Type B pancreatic cell (in vitro differentiated cells): Measurements from ENCODE around the gene MSN. TPM values are rescaled to one million over a fixed set of nuclear protein-coding genes. Genes with fewer than 3 reads are reported as not detected.
"Not testable (repeated sequence)": the region's sequence is repeated elsewhere in the genome, so short reads cannot be mapped to it uniquely, and the experiment has no call there.

Source experiments
- DNase-seq: peaks from one replicate; pipeline ENCODE4 v3.0.0; 2021; ENCODE audit warnings: mixed read lengths; ENCODE audit not compliant: unreplicated experiment; ENCODE audit errors: extremely low spot score
- H3K27ac Mint-ChIP-seq: 2 replicates; pipeline ENCODE4 v1.8.0; 2021; ENCODE audit warnings: mild to moderate bottlenecking, mixed read lengths
- H3K27me3 Mint-ChIP-seq: 2 replicates; pipeline ENCODE4 v1.8.0; 2021; ENCODE audit warnings: mixed read lengths
- H3K36me3 Mint-ChIP-seq: 2 replicates; pipeline ENCODE4 v1.8.0; 2021; ENCODE audit warnings: mixed read lengths
- H3K4me1 Mint-ChIP-seq: one replicate; pipeline ENCODE4 v1.8.0; 2021; ENCODE audit warnings: mixed read lengths; ENCODE audit not compliant: unreplicated experiment
- H3K4me3 Mint-ChIP-seq: 2 replicates; pipeline ENCODE4 v1.8.0; 2021; ENCODE audit warnings: mild to moderate bottlenecking, mixed read lengths
- H3K9me3 Mint-ChIP-seq: 2 replicates; pipeline ENCODE4 v1.8.0; 2021; ENCODE audit warnings: mixed read lengths
- total RNA-seq: library from RNA; stranded (reverse); gene quantifications from 2 replicates; pipeline ENCODE4 v1.2.1, GENCODE V29; 2021; ENCODE audit warnings: low replicate concordance
- TF ChIP-seq, protein P1 (sequence below): fragments of 200-600 bp; sonication (generic); conservative IDR thresholded peaks from 2 replicates; pipeline ENCODE4 v1.5.0; 2021; ENCODE audit warnings: antibody characterized with exemption, mild to moderate bottlenecking

Gene MSN
- total RNA-seq, 1 donor from 2014 or later, result 80.7 TPM

DNA sequence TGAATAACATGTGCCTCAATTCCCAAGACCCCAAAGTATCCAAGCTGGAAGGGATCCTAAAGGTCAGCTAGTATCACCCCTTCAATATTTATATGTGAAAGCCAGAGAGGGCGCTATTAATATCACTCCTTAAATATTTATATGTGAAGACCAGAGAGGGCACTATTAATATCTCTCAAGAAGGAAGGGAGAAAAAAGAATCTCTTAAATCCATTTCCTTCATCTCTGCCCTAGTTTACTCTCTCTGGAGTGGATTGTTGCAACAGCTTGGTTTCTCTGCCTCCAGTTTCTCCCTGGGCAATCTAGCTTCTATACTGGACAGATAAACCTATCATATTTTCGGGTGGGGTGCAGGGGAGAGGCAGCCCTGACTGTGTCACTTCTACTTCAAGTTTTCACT, 31.6 kb upstream of the MSN start:
- Mint-ChIP-seq H3K27me3 (no peaks in the 10 kb centered on the region), H3K27ac (peak overlapping the region; percentile 6), H3K4me3 (no peak overlapping the region), H3K4me1 (no peaks in the 10 kb centered on the region), H3K9me3 (peaks cover 5% of the 10 kb centered on the region), H3K36me3 (no peaks in the 10 kb centered on the region)
- DNase-seq, result no peak
- TF ChIP-seq, protein P1, sequence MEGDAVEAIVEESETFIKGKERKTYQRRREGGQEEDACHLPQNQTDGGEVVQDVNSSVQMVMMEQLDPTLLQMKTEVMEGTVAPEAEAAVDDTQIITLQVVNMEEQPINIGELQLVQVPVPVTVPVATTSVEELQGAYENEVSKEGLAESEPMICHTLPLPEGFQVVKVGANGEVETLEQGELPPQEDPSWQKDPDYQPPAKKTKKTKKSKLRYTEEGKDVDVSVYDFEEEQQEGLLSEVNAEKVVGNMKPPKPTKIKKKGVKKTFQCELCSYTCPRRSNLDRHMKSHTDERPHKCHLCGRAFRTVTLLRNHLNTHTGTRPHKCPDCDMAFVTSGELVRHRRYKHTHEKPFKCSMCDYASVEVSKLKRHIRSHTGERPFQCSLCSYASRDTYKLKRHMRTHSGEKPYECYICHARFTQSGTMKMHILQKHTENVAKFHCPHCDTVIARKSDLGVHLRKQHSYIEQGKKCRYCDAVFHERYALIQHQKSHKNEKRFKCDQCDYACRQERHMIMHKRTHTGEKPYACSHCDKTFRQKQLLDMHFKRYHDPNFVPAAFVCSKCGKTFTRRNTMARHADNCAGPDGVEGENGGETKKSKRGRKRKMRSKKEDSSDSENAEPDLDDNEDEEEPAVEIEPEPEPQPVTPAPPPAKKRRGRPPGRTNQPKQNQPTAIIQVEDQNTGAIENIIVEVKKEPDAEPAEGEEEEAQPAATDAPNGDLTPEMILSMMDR, result no peak

DNA sequence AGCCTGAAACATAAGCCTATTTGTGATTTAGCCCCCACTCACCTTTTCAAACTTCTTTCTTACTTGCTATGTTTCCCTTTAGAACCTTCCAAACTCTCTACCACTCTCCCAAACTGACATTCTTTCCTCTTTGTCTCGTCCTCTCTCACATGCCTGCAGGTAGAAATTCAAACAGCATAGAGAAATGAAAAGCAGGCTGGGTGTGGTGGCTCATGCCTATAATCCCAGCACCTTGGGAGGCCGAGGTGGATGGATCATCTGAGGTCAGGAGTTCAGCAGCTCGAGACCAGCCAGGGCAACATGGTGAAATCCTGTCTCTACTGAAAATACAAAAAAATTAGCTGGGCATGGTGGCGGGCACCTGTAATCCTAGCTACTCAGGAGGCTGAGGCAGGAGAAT, 31.2 kb upstream of the MSN start:
- not testable (repeated sequence) for H3K4me1 Mint-ChIP-seq, DNase-seq, H3K36me3 Mint-ChIP-seq, H3K27me3 Mint-ChIP-seq, H3K4me3 Mint-ChIP-seq, H3K9me3 Mint-ChIP-seq
- peak overlapping the region; percentile 6 for H3K27ac Mint-ChIP-seq

DNA sequence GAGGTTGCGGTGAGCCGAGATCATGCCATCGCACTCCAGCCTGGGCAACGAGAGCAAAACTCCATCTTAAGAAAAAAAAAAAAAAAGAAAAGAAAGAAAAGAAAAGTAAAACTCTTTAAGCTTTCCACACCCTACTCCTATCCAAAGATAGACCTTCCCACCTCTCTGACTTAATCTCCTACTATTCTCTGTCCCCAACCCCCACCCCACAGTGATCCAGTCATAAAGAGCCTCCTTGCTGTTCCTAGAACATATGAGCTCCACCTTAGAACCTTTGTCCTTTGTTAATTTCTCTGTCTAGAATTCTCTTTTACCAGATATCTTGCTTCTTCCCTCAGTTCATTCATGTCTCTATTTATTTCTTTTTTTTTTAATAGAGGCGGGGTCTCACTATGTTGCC, 30.1 kb upstream of the MSN start:
- no peak overlapping the region for H3K4me3 Mint-ChIP-seq
- TF ChIP-seq, protein P1, result no peak
- peaks cover 5% of the 10 kb centered on the region for H3K9me3 Mint-ChIP-seq
- no peak for DNase-seq
- no peaks in the 10 kb centered on the region for H3K36me3 Mint-ChIP-seq
- H3K27ac Mint-ChIP-seq, result no peak overlapping the region
- no peaks in the 10 kb centered on the region for H3K27me3 Mint-ChIP-seq
- no peaks in the 10 kb centered on the region for H3K4me1 Mint-ChIP-seq

DNA sequence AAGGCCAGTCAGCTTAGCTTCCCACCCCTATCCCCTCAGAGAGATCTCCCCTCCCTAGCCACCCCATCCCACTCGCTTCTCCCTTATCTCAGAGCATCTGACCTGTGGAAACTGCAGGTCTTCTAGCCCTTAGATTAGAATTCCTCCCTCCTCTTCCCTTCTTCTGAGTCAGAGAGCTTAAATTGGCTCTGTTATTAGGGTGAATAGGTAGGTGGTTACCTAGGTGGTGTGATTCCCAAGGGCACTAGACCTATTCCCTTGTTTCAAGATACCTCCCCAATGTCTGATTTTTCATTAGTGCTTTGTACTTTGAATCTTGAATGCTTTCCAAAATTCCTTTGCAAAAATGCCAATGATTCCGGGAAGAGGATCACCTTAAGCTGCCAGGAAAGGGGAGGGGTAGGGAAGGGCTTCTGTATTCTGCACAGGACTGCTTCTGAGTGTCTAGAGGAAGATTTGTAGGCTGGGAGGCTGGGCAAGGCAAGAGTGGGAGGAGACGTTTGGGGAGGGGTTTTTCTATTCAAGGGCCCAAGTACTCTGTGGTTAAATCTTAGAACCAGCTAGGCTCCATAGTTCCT, 24.5 kb upstream of the MSN start:
- TF ChIP-seq, protein P1, result no peak
- Mint-ChIP-seq H3K27me3 (no peaks in the 10 kb centered on the region), H3K27ac (no peak overlapping the region), H3K4me3 (no peak overlapping the region), H3K36me3 (no peaks in the 10 kb centered on the region), H3K9me3 (peaks cover under 1% of the 10 kb centered on the region), H3K4me1 (no peaks in the 10 kb centered on the region)
- DNase-seq, result no peak

DNA sequence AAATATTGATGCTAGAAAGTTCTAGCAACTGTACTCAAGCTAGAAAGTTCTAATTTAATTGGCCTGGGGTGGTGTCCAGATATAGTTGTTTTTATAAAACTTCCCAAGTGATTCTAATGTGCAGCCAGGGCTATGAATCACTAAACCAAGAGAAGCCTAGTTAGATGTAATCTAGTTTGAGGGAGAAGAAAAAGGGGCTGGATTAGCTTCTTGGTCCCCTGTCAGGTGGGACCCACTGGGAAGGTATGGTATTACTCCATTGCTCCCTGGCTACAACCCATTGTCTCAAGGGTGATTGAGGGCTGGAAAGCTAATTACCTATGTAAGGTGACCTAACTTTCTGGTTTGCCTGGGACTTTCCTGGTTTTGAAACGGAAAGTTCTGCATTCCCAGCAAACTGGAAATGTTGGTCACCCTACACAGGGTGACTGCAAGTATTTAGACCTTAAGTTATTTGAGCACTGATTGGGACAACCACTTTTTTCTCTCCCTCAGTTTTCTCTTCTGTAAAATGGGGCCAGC, 23.9 kb upstream of the MSN start:
- Mint-ChIP-seq H3K4me1 (no peaks in the 10 kb centered on the region), H3K9me3 (no peaks in the 10 kb centered on the region)
- no peak for DNase-seq

DNA sequence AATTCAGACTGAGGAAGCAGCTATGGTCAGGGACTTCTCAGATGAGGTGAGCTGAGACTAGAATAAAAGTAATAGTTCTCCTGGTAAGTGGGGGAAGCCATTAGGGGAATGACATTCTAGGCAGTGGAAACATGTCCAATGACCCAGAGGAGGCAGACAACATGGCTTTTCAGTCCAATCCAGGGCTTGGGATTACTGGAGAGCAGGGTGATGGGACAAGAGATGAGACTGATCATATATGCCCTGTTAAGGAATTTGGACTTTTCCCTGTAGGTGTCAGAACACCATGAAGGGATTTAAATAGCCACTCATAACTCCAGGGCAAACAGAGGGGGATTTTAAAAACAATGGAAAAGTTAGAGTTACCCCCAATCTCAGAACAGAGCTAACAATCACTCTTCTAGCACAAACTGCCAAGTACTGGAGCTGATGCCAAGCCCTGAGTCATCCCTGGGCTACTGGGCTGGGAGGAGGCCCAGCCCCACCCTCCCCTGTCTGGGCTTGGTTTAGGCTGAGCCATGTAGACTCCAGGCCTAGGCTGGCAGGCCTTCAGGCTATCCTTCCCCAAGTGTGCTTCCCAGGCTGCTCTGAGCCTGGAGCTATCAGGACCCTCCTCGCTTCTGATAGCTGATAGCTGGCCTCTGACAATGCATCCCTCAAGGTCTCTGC, 22.7 kb upstream of the MSN start:
- no peaks in the 10 kb centered on the region for H3K4me1 Mint-ChIP-seq
- DNase-seq, result no peak
- no peaks in the 10 kb centered on the region for H3K27me3 Mint-ChIP-seq
- H3K36me3 Mint-ChIP-seq, result no peaks in the 10 kb centered on the region
- no peak overlapping the region for H3K4me3 Mint-ChIP-seq
- H3K27ac Mint-ChIP-seq, result no peak overlapping the region
- TF ChIP-seq, protein P1, result no peak
- H3K9me3 Mint-ChIP-seq, result no peaks in the 10 kb centered on the region

More for the DNA sequence above, 23.9 kb upstream of the MSN start:
- TF ChIP-seq, protein P1, result no peak
- Mint-ChIP-seq H3K36me3 (no peaks in the 10 kb centered on the region), H3K27ac (no peak overlapping the region), H3K4me3 (no peak overlapping the region), H3K27me3 (no peaks in the 10 kb centered on the region)
